ENCODE results near the gene AMOTL1.

AMOTL1 gene

DNA sequence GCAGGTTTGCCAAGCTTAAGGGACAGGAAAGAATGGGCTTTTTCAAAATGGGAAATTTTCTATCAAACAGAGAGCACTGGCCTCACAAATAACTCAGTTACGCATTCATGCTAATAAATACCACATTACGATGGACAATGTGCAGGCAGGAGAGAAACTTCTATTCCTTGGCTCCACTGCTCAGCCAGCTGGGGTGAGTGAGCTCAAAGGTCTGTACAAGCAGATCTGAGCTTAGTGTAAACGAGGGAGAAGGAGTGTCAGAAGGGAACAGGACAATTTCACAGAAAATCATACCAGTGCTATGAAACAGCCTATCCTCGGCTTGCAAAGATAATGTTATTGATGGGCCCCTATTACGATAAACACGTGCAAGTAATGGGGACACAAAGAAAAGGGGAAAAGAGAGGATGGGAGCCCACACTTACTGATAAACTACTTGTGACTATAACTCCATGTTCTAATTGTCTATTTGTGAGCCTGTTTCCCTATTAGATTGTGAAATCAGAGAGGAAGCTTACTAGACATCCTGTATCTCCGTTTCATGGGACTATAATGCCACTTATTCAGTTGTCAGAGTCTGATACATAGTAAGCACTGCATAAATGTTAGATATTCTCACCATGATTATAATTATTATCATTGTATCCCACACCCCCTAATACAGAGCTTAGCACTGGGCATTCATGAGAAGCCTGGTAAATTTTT, 46.3 kb downstream of the AMOTL1 start:
- DNase-seq (ENCODE audit: low read depth): no peak
- H3K9me3 ChIP-seq (ENCODE audit: control insufficient read depth, low read length): peaks cover 9% of the 10 kb centered on the region
- no peaks in the 10 kb centered on the region for H3K27me3 ChIP-seq (replicated peaks; ENCODE audit: control insufficient read depth, insufficient read depth, low read length)
- H3K9ac ChIP-seq (ENCODE audit: low read length): no peak overlapping the region
- peaks cover 32% of the 10 kb centered on the region for H3K36me3 ChIP-seq (ENCODE audit: control insufficient read depth, insufficient read depth, low read length, severe bottlenecking)
- H3K4me3 ChIP-seq (ENCODE audit: low read length): no peak overlapping the region
- peaks cover 13% of the 10 kb centered on the region for H3K4me1 ChIP-seq (ENCODE audit: control insufficient read depth, insufficient read depth, low read length)

DNA sequence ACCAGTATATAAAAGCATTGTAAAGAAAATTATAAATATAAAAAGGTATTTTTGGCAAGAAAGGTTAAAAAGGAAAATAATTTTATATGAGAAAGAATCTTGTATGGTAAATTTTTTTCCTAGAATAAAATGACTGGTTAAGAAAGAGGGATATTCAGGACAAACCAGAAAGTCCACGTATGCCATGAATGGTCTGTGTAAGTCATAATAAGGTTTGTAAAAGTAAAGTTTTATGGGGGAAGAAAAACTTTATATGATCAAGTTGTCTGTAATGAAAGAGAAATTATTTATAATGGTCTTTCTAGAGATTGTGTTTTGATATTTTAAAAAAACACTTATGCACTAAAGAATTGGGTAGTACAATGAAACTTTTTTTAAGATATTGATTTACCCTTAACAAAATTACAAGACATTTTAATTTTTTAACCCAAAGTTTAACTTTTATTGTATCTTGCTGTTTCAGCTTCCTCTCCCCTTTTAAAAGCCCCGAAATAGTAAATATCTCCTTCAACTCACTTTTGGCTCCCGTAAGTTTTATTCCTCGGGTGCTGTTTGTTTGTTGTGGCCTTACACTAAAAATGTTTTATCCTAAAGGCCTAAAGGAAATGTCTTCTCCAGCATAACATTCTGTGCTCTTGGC, 47.7 kb downstream of the AMOTL1 start:
- Histone ChIP-seq H3K9ac (ENCODE audit: low read length) (no peak overlapping the region), H3K9me3 (ENCODE audit: control insufficient read depth, low read length) (peaks cover 9% of the 10 kb centered on the region), H3K4me3 (ENCODE audit: low read length) (no peak overlapping the region), H3K36me3 (ENCODE audit: control insufficient read depth, insufficient read depth, low read length, severe bottlenecking) (peaks cover 42% of the 10 kb centered on the region), H3K4me1 (ENCODE audit: control insufficient read depth, insufficient read depth, low read length) (peaks cover 7% of the 10 kb centered on the region), H3K27me3 (replicated peaks; ENCODE audit: control insufficient read depth, insufficient read depth, low read length) (no peaks in the 10 kb centered on the region)
- no peak for DNase-seq (ENCODE audit: low read depth)

- H3K4me1 ChIP-seq (ENCODE audit: control insufficient read depth, insufficient read depth, low read length): no peaks in the 10 kb centered on the region
- no peak overlapping the region for H3K4me3 ChIP-seq (ENCODE audit: low read length)
- no peaks in the 10 kb centered on the region for H3K27me3 ChIP-seq (replicated peaks; ENCODE audit: control insufficient read depth, insufficient read depth, low read length)
- no peak overlapping the region for H3K9ac ChIP-seq (ENCODE audit: low read length)
- DNase-seq (ENCODE audit: low read depth): no peak
- peaks cover 66% of the 10 kb centered on the region for H3K36me3 ChIP-seq (ENCODE audit: control insufficient read depth, insufficient read depth, low read length, severe bottlenecking)
- H3K9me3 ChIP-seq (ENCODE audit: control insufficient read depth, low read length): peaks cover 9% of the 10 kb centered on the region
Observed at GRCh38 chr11:94820480-94820879, 52.3 kb downstream of the AMOTL1 start.

DNA sequence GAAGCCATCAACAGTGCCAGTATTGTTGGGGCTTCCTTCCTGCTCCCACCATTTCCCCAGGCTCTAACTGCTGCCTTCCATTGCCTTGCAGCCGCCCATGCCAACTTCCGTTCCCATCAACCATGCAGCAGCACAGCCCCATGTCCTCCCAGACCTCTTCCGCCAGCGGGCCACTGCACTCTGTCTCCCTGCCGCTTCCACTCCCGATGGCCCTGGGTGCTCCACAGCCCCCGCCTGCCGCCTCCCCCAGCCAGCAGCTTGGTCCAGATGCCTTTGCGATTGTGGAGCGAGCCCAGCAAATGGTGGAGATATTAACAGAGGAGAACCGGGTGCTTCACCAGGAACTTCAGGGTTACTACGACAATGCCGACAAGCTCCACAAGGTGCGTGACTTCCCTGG, 53.3 kb downstream of the AMOTL1 start:
- DNase-seq (ENCODE audit: low read depth): no peak
- Histone ChIP-seq H3K36me3 (ENCODE audit: control insufficient read depth, insufficient read depth, low read length, severe bottlenecking) (peaks cover 68% of the 10 kb centered on the region), H3K9me3 (ENCODE audit: control insufficient read depth, low read length) (no peaks in the 10 kb centered on the region)

GRCh38 chr11:94822080-94822479, 53.9 kb downstream of the AMOTL1 start:
- Histone ChIP-seq H3K9me3 (ENCODE audit: control insufficient read depth, low read length) (no peaks in the 10 kb centered on the region), H3K27me3 (replicated peaks; ENCODE audit: control insufficient read depth, insufficient read depth, low read length) (no peaks in the 10 kb centered on the region), H3K9ac (ENCODE audit: low read length) (no peak overlapping the region), H3K4me1 (ENCODE audit: control insufficient read depth, insufficient read depth, low read length) (no peaks in the 10 kb centered on the region), H3K36me3 (ENCODE audit: control insufficient read depth, insufficient read depth, low read length, severe bottlenecking) (peaks cover 74% of the 10 kb centered on the region), H3K4me3 (ENCODE audit: low read length) (no peak overlapping the region)
- DNase-seq (ENCODE audit: low read depth): no peak

More for the DNA sequence above, 53.3 kb downstream of the AMOTL1 start:
- H3K4me3 ChIP-seq (ENCODE audit: low read length): no peak overlapping the region
- H3K27me3 ChIP-seq (replicated peaks; ENCODE audit: control insufficient read depth, insufficient read depth, low read length): no peaks in the 10 kb centered on the region
- H3K4me1 ChIP-seq (ENCODE audit: control insufficient read depth, insufficient read depth, low read length): no peaks in the 10 kb centered on the region
- no peak overlapping the region for H3K9ac ChIP-seq (ENCODE audit: low read length)

DNA sequence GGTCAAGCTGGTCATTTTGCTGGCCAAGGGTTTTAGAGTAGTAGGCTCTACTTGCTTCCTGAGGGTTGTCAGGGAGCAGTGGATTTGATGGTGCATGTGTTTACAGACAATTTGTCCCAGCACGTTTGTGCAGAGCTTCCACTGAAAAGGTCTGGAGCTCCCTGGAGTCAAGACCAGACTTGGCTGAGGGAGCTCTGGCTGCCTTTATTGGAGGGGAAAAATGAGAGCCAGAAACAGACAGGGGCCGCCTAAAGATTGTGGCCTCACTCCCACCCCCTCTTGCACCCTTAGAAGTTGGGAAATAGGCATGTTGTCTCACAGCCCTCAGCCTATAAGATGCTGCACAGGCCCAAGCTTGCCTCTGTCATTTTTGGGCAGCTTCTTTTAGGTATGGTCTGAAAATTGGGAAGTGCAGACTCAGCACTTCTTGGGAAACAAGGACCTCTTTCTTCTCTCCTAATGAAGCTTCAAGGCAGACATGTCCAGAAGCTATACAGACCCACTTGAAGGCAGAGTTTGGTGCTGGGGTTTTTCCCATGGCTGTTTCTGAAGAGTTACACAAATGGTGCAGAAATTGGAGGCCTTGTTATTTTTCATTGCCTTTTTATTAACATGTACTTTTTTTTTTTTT, 55.1 kb downstream of the AMOTL1 start:
- Histone ChIP-seq H3K36me3 (ENCODE audit: control insufficient read depth, insufficient read depth, low read length, severe bottlenecking) (peaks cover 81% of the 10 kb centered on the region), H3K4me3 (ENCODE audit: low read length) (no peak overlapping the region), H3K4me1 (ENCODE audit: control insufficient read depth, insufficient read depth, low read length) (no peaks in the 10 kb centered on the region), H3K9ac (ENCODE audit: low read length) (no peak overlapping the region), H3K9me3 (ENCODE audit: control insufficient read depth, low read length) (no peaks in the 10 kb centered on the region), H3K27me3 (replicated peaks; ENCODE audit: control insufficient read depth, insufficient read depth, low read length) (no peaks in the 10 kb centered on the region)
- DNase-seq (ENCODE audit: low read depth): no peak

GRCh38 chr11:94825031-94825430, 56.9 kb downstream of the AMOTL1 start:
- DNase-seq (ENCODE audit: low read depth): no peak
- H3K36me3 ChIP-seq (ENCODE audit: control insufficient read depth, insufficient read depth, low read length, severe bottlenecking): peaks cover 88% of the 10 kb centered on the region
- H3K9me3 ChIP-seq (ENCODE audit: control insufficient read depth, low read length): no peaks in the 10 kb centered on the region
- H3K4me3 ChIP-seq (ENCODE audit: low read length): no peak overlapping the region
- H3K4me1 ChIP-seq (ENCODE audit: control insufficient read depth, insufficient read depth, low read length): no peaks in the 10 kb centered on the region
- H3K9ac ChIP-seq (ENCODE audit: low read length): no peak overlapping the region
- no peaks in the 10 kb centered on the region for H3K27me3 ChIP-seq (replicated peaks; ENCODE audit: control insufficient read depth, insufficient read depth, low read length)

- Histone ChIP-seq H3K36me3 (ENCODE audit: control insufficient read depth, insufficient read depth, low read length, severe bottlenecking) (peaks cover 88% of the 10 kb centered on the region), H3K27me3 (replicated peaks; ENCODE audit: control insufficient read depth, insufficient read depth, low read length) (no peaks in the 10 kb centered on the region), H3K9me3 (ENCODE audit: control insufficient read depth, low read length) (no peaks in the 10 kb centered on the region), H3K4me3 (ENCODE audit: low read length) (no peak overlapping the region), H3K4me1 (ENCODE audit: control insufficient read depth, insufficient read depth, low read length) (no peaks in the 10 kb centered on the region), H3K9ac (ENCODE audit: low read length) (no peak overlapping the region)
- no peak for DNase-seq (ENCODE audit: low read depth)
Observed at GRCh38 chr11:94825481-94825880, 57.3 kb downstream of the AMOTL1 start.

- no peaks in the 10 kb centered on the region for H3K9me3 ChIP-seq (ENCODE audit: control insufficient read depth, low read length)
- H3K36me3 ChIP-seq (ENCODE audit: control insufficient read depth, insufficient read depth, low read length, severe bottlenecking): peaks cover 92% of the 10 kb centered on the region
- no peak overlapping the region for H3K9ac ChIP-seq (ENCODE audit: low read length)
- H3K4me3 ChIP-seq (ENCODE audit: low read length): no peak overlapping the region
- no peaks in the 10 kb centered on the region for H3K4me1 ChIP-seq (ENCODE audit: control insufficient read depth, insufficient read depth, low read length)
- DNase-seq (ENCODE audit: low read depth): no peak
- H3K27me3 ChIP-seq (replicated peaks; ENCODE audit: control insufficient read depth, insufficient read depth, low read length): no peaks in the 10 kb centered on the region
Observed at GRCh38 chr11:94826415-94826814, 58.3 kb downstream of the AMOTL1 start.

GRCh38 chr11:94828088-94828487, 59.9 kb downstream of the AMOTL1 start:
- Histone ChIP-seq H3K27me3 (replicated peaks; ENCODE audit: control insufficient read depth, insufficient read depth, low read length) (no peaks in the 10 kb centered on the region), H3K9me3 (ENCODE audit: control insufficient read depth, low read length) (no peaks in the 10 kb centered on the region), H3K36me3 (ENCODE audit: control insufficient read depth, insufficient read depth, low read length, severe bottlenecking) (peaks cover 92% of the 10 kb centered on the region), H3K9ac (ENCODE audit: low read length) (no peak overlapping the region), H3K4me3 (ENCODE audit: low read length) (no peak overlapping the region), H3K4me1 (ENCODE audit: control insufficient read depth, insufficient read depth, low read length) (no peaks in the 10 kb centered on the region)
- no peak for DNase-seq (ENCODE audit: low read depth)

- H3K4me3 ChIP-seq (ENCODE audit: low read length): no peak overlapping the region
Observed at GRCh38 chr11:94830722-94831510, 62.8 kb downstream of the AMOTL1 start.

More at GRCh38 chr11:94830722-94831510, 62.8 kb downstream of the AMOTL1 start:
- Histone ChIP-seq H3K9me3 (ENCODE audit: control insufficient read depth, low read length) (no peaks in the 10 kb centered on the region), H3K36me3 (ENCODE audit: control insufficient read depth, insufficient read depth, low read length, severe bottlenecking) (peaks cover 79% of the 10 kb centered on the region), H3K27me3 (replicated peaks; ENCODE audit: control insufficient read depth, insufficient read depth, low read length) (no peaks in the 10 kb centered on the region), H3K4me1 (ENCODE audit: control insufficient read depth, insufficient read depth, low read length) (peaks cover 12% of the 10 kb centered on the region), H3K9ac (ENCODE audit: low read length) (no peak overlapping the region)
- DNase-seq (ENCODE audit: low read depth): no peak

Data from adipocyte (in vitro differentiated cells).